PC-3 (cell line): ENCODE data around the gene OPRM1.

Experiments
- EZH2 ChIP-seq: fragments of 300-600 bp; sonication (generic); IDR thresholded peaks from one replicate; pipeline ENCODE4 v1.6.1; 2017; ENCODE audit warnings: antibody characterized with exemption, mild to moderate bottlenecking, low read length; ENCODE audit not compliant: unreplicated experiment
- EZH2phosphoT487 ChIP-seq: fragments of 300-600 bp; sonication (generic); IDR thresholded peaks from 2 replicates; pipeline ENCODE4 v1.6.1; 2018; ENCODE audit warnings: mild to moderate bottlenecking, antibody characterized with exemption, low read length, borderline replicate concordance
- TF ChIP-seq, protein P1 (sequence below): fragments of 300-600 bp; sonication (generic); conservative IDR thresholded peaks from 2 replicates; pipeline ENCODE4 v1.5.1; 2017; ENCODE audit warnings: antibody characterized with exemption, low read depth, mild to moderate bottlenecking, low read length

DNA sequence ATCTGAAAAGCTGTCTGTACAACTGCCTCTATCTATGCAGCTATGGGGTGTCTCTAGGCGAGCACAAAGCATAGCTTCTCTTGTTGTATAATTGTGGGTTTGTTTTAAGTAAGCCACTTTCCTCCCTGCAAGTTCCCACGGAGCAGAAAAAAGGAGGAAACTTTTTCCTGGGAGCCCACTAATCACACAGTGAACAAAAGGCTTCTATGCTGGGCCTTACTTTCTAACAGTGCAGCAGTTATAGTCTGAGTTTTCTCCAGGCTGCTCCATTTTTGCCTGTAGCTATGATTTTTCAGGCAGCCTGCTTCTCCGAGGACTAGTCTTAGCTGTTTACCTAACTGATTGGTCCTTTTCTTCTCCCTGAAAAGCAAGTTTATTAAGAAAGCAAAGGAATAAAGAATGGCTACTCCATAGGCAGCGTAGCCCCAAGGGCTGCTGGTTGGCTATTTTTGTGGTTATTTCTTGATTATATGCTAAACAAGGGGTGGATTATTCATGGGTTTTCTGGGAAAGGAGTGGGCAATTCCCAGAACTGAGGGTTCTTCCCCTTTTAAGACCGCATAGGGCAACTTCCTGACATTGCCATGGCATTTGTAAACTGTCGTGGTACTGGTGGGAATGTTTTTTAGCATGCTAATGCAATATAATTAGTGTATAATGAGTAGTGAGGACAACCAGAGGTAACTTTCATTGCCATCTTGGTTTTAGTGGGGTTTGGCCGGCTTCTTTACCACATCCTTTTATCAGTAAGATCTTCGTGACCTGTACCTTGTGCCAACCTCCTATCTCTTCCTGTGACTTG is 84.3 kb downstream of the OPRM1 start:
- TF ChIP-seq, protein P1, sequence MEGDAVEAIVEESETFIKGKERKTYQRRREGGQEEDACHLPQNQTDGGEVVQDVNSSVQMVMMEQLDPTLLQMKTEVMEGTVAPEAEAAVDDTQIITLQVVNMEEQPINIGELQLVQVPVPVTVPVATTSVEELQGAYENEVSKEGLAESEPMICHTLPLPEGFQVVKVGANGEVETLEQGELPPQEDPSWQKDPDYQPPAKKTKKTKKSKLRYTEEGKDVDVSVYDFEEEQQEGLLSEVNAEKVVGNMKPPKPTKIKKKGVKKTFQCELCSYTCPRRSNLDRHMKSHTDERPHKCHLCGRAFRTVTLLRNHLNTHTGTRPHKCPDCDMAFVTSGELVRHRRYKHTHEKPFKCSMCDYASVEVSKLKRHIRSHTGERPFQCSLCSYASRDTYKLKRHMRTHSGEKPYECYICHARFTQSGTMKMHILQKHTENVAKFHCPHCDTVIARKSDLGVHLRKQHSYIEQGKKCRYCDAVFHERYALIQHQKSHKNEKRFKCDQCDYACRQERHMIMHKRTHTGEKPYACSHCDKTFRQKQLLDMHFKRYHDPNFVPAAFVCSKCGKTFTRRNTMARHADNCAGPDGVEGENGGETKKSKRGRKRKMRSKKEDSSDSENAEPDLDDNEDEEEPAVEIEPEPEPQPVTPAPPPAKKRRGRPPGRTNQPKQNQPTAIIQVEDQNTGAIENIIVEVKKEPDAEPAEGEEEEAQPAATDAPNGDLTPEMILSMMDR, result no peak
- TF ChIP-seq EZH2phosphoT487 (no peak), EZH2 (no peak)
